Endothelial cell of umbilical vein (primary cell): ENCODE data around the gene EIF3D.

Experiments
- CTCF ChIP-seq, 2 donors: IDR thresholded peaks; 1 replicate in 1 of 2; 2 replicates in 1 of 2; pipeline ENCODE4 v1.5.1; 2011; ENCODE audit warnings: low read length in 2 of 2, mild to moderate bottlenecking in 2 of 2, moderate library complexity in 2 of 2, control low read depth in 1 of 2, inconsistent platforms in 1 of 2, low read depth in 1 of 2; ENCODE audit not compliant: insufficient read depth in 1 of 2; ENCODE audit errors: extremely low read depth in 1 of 2
- POLR2AphosphoS5 ChIP-seq: IDR thresholded peaks from 2 replicates; pipeline ENCODE4 v1.6.1; 2012; ENCODE audit warnings: low read depth, mild to moderate bottlenecking, control low read depth, low read length, moderate library complexity; ENCODE audit not compliant: insufficient read depth

- no peak for TF ChIP-seq POLR2AphosphoS5
- TF ChIP-seq CTCF (IDR thresholded peaks at IDR 0.05; ENCODE audit: extremely low read depth in 1 of 2, insufficient read depth in 1 of 2, low read depth in 1 of 2, low read length in 2 of 2) = no peak
These were observed 20.1 kb upstream of the EIF3D start for GRCh38 chr22:36549033-36549432.
